GM10266 (cell line): Measurements from ENCODE around the gene CA10.

Experiments
- DNase-seq: peaks from one replicate; pipeline ENCODE4 v3.0.0; 2012; ENCODE audit errors: extremely low spot score
- CTCF ChIP-seq: IDR thresholded peaks from 2 replicates; pipeline ENCODE4 v1.5.1; 2012; ENCODE audit warnings: mild to moderate bottlenecking, low read depth; ENCODE audit not compliant: control insufficient read depth, insufficient read depth; ENCODE audit errors: missing control alignments

Gene CA10

GRCh38 chr17:51817955-51818354 lies 340.6 kb downstream of the CA10 start:
- TF ChIP-seq CTCF = no peak
- DNase-seq = no peak

DNA sequence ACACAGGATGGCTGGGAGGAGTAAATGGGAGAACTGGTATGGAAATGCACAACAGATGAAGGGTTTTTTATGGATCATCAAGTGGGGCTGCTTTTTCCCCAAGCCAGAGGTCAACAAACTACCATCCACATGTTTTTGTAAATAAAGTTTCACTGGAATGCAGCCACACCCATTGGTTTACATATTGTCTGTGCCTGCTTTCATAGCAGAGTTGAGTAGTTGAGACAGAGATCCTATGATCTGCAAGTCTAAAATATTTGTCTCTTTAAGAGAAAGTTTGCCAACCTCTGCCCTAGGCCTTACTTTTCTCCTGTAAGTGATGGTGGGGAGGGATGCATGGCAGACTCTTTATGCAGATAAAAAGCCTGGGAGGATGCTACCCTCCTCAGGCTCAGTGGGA lies 341.4 kb downstream of the CA10 start:
- DNase-seq = no peak
- TF ChIP-seq CTCF = no peak

- no peak for DNase-seq
Measured at GRCh38 chr17:51815097-51815496, 343.4 kb downstream of the CA10 start.

DNA sequence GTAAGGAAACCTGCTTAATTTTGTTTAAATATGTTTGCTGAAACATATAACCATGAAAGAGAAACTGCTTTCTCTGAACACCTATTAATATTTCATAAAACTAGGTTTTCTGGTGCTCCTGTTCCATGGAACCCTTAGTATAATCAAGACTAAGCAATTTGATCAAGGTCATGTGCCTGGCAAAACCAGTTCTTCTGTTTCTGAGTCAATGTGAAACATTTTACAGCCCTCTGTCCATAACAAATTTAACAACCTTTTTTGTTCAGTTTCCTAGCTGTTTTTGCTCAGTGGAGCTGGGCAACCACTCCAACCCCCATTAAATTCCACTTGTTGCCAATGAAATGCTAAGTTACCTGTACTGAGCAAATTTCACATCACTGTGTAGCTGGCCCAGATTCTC lies 344.0 kb downstream of the CA10 start:
- DNase-seq = no peak
- no peak for TF ChIP-seq CTCF

More at GRCh38 chr17:51815097-51815496, 343.4 kb downstream of the CA10 start:
- TF ChIP-seq CTCF = no peak

DNA sequence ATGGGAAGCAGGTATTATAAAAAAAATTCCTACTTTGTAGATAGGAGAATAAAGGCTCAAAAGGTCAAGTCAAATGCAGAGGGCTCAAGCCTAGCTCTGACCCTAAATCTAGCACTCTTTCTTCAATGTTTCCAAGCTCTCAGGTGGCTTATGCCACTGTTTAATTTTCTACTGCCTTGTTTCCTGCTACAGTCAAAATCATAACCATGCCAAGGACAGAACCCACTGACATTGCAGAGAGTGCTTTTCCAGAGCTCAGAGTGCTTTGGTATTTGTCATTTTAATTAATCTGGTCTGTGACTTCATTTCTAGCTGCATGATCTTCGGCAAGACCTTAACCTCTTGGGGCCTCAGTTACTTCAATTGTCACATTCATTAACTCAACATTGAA lies 344.7 kb downstream of the CA10 start:
- no peak for DNase-seq
- TF ChIP-seq CTCF = no peak

GRCh38 chr17:51813140-51813783 lies 345.3 kb downstream of the CA10 start:
- TF ChIP-seq CTCF = no peak
- no peak for DNase-seq

DNA sequence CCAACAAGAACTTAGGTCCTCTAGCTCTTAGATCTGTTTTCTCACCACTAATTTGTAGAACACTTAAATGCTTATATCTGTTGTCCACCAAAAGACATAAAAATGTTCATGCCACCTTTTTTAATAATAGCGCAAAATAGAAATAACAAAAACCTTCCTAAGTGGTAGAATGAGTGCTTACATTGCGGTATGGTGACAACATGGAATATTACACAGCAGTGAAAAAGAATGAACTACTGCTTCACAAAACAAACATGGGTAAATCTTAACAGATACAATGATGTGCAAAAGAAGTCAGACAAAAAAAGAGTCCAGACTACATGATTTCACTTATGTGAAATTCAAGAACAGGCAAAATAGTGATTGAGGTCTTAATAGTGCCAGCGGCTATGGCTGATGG lies 351.1 kb downstream of the CA10 start:
- DNase-seq = no peak

More for the DNA sequence above, 351.1 kb downstream of the CA10 start:
- no peak for TF ChIP-seq CTCF
